DND-41 (cell line): ENCODE data around the gene TBC1D3K.

Experiments used
- EZH2 ChIP-seq: IDR thresholded peaks from 3 replicates; pipeline ENCODE4 v1.6.1; 2012; ENCODE audit warnings: borderline replicate concordance, low read depth, mild to moderate bottlenecking, moderate library complexity, low read length, inconsistent platforms; ENCODE audit not compliant: severe bottlenecking
- TF ChIP-seq, protein P1 (sequence below): IDR thresholded peaks from 2 replicates; pipeline ENCODE4 v1.5.1; 2012; ENCODE audit warnings: borderline replicate concordance, low read length, moderate library complexity, mild to moderate bottlenecking; ENCODE audit not compliant: poor library complexity, severe bottlenecking; ENCODE audit errors: extremely low read depth

DNA sequence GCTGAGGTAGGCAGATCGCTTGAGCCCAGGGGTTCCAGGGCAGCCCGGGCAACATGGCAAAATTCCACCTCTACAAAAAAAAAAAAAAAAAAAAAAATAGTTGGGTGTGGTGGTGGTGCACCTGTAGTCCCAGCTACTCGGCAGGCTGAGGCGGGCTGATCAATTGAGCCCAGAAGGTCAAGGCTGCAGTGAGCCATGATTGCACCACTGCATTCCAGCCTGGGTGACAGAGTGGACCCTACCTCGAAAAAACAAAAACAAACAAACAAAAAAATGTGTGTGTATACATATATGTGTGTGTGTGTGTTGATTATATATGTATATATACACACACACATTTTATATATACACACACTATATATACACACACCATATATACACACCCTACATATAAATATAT lies 39.1 kb upstream of the TBC1D3K start:
- TF ChIP-seq, protein P1, sequence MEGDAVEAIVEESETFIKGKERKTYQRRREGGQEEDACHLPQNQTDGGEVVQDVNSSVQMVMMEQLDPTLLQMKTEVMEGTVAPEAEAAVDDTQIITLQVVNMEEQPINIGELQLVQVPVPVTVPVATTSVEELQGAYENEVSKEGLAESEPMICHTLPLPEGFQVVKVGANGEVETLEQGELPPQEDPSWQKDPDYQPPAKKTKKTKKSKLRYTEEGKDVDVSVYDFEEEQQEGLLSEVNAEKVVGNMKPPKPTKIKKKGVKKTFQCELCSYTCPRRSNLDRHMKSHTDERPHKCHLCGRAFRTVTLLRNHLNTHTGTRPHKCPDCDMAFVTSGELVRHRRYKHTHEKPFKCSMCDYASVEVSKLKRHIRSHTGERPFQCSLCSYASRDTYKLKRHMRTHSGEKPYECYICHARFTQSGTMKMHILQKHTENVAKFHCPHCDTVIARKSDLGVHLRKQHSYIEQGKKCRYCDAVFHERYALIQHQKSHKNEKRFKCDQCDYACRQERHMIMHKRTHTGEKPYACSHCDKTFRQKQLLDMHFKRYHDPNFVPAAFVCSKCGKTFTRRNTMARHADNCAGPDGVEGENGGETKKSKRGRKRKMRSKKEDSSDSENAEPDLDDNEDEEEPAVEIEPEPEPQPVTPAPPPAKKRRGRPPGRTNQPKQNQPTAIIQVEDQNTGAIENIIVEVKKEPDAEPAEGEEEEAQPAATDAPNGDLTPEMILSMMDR: no peak
- no peak for TF ChIP-seq EZH2
